ENCODE data around the gene ADRA2B. TPM values are rescaled to one million over a fixed set of nuclear protein-coding genes. Genes with fewer than 3 reads are reported as not detected.

ADRA2B gene
- total RNA-seq, 4 donors from 2014 or later, result 2.1 to 6.0 (median 4.0) TPM

DNA sequence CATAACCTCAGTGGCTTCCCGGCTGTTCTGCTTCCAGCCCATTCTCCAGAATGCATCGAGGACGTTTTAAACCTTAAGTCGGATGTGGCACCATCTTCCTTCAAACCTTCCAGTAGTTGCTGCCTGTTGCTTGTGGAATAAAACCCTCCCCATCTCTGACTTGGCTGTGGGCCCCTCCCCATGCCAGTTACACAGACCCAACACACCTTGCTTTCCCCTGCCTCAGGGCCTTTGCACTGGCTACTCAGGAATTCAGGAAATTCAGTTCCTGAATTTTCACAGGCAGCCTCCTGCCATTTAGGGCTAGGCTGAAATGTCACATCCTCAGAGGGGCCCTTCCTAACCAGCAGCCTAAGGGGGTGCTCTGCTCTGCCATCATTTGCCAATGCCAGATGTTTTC lies 5.0 kb upstream of the ADRA2B start:
- Histone ChIP-seq H3K36me3 (no peaks in the 10 kb centered on the region), H3K4me1 (peaks cover 6 to 11% (median 11%) of the 10 kb centered on the region in 4 donors), H3K4me3 (no peak overlapping the region), H3K9me3 (no peaks in the 10 kb centered on the region), H3K27ac (replicated peaks in 1 of 4) (no peak overlapping the region), H3K27me3 (peaks cover 4 to 71% (median 16%) of the 10 kb centered on the region in 4 donors)
- TF ChIP-seq EP300 (IDR thresholded peaks at IDR 0.05) (no peak), POLR2AphosphoS5 (IDR thresholded peaks at IDR 0.05) (no peak), POLR2A (IDR thresholded peaks at IDR 0.05; ENCODE audit: low read depth) (no peak)
- TF ChIP-seq, protein P1, sequence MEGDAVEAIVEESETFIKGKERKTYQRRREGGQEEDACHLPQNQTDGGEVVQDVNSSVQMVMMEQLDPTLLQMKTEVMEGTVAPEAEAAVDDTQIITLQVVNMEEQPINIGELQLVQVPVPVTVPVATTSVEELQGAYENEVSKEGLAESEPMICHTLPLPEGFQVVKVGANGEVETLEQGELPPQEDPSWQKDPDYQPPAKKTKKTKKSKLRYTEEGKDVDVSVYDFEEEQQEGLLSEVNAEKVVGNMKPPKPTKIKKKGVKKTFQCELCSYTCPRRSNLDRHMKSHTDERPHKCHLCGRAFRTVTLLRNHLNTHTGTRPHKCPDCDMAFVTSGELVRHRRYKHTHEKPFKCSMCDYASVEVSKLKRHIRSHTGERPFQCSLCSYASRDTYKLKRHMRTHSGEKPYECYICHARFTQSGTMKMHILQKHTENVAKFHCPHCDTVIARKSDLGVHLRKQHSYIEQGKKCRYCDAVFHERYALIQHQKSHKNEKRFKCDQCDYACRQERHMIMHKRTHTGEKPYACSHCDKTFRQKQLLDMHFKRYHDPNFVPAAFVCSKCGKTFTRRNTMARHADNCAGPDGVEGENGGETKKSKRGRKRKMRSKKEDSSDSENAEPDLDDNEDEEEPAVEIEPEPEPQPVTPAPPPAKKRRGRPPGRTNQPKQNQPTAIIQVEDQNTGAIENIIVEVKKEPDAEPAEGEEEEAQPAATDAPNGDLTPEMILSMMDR (IDR thresholded peaks at IDR 0.05), result no peak
- intact Hi-C loops (cut with DNase I), result no loop called here
- WGBS, result 91% methylated on average over 4 of the region's 4 CpGs
- no peak for DNase-seq (ENCODE audit: extremely low spot score)

DNA sequence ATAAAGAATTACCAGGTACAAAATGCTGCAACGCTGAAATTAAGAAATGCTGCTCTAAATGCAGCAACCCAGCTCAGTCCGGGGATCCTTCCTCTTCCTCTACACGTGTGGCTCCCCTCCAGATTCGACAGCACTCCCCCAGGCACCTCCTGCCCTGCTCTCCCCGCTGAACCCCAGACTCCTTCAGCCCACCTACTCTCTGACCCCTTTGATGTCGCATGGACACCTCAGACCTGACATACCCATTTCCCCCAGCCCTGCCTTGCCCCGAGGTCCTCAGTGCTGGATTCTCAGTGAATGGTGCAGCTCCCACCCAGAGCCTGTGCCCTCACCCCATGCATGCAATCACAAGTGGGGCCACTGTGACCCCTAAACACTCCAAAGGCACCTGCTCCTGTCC lies 4.6 kb upstream of the ADRA2B start:
- TF ChIP-seq POLR2AphosphoS5 (IDR thresholded peaks at IDR 0.05) (no peak), POLR2A (IDR thresholded peaks at IDR 0.05; ENCODE audit: low read depth) (no peak), EP300 (IDR thresholded peaks at IDR 0.05) (no peak)
- TF ChIP-seq, protein P1 (IDR thresholded peaks at IDR 0.05), result no peak
- no peaks in the 10 kb centered on the region for H3K36me3 ChIP-seq
- H3K9me3 ChIP-seq, result no peaks in the 10 kb centered on the region
- no peak overlapping the region for H3K4me3 ChIP-seq
- peaks cover 8 to 76% (median 20%) of the 10 kb centered on the region in 4 donors for H3K27me3 ChIP-seq
- DNase-seq (ENCODE audit: extremely low spot score), result no peak
- peaks cover 11 to 16% (median 15%) of the 10 kb centered on the region in 4 donors for H3K4me1 ChIP-seq
- intact Hi-C loops (cut with DNase I), result no loop called here
- 54% methylated on average over 7 of the region's 7 CpGs for WGBS
- H3K27ac ChIP-seq (replicated peaks in 1 of 4), result no peak overlapping the region

DNA sequence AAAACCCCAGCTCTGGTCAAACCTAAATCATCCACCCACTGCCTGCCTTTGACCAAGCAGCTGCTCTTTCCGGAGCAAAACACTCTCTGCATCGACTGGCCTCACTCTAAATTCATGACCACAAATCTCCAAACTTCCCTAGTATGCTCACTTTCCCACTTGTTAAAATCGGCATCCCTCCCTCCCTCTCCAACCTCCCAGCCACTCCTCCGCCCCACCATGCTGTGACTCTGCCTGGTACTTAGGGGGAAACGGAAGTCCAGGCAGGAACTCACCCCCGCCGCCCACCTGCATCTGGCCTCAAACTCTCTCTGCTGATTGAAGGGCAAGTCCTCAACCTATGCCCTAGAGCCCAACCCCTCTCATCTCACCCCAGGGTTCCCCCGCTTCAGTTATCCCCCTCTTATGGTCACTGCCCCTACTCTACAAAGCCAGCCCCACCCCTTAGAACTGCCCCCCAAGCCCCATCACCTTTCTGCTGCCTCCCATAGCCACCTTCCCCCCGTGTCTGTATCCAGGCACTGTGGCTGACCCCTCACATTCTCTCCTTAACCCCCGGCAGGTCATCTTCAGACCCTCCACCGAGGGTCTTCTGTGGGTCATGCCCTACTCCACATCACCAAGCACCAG lies 3.8 kb upstream of the ADRA2B start:
- DNase-seq (ENCODE audit: extremely low spot score), result no peak
- Histone ChIP-seq H3K27me3 (peaks cover 8 to 84% (median 27%) of the 10 kb centered on the region in 4 donors), H3K27ac (replicated peaks in 1 of 4) (no peak overlapping the region), H3K4me3 (no peak overlapping the region), H3K36me3 (no peaks in the 10 kb centered on the region), H3K9me3 (no peaks in the 10 kb centered on the region), H3K4me1 (peaks cover 12 to 18% (median 17%) of the 10 kb centered on the region in 4 donors)
- TF ChIP-seq, protein P1 (IDR thresholded peaks at IDR 0.05), result no peak
- TF ChIP-seq POLR2AphosphoS5 (IDR thresholded peaks at IDR 0.05) (no peak), EP300 (IDR thresholded peaks at IDR 0.05) (no peak), POLR2A (IDR thresholded peaks at IDR 0.05; ENCODE audit: low read depth) (no peak)
- intact Hi-C loops (cut with DNase I), result no loop called here
- WGBS, result 45% methylated on average over 11 of the region's 11 CpGs

DNA sequence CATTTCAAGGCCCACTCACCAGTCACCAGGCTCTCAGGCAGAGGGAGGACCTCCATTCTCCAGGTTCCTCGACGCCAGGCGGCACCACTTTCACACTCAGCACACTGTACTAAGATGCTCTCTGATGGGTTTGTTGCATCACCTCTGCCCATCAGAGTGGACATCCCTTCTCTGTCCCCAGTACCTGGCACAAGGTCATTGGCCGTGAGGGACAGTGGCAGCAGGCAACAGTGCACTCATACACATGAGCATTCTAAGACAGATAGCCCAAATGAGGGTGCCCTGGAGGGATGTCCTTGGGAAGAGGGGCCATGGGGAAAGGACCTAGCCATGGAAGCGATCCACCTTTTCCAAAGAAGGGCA lies 3.0 kb upstream of the ADRA2B start:
- no peak for DNase-seq (ENCODE audit: extremely low spot score)
- H3K36me3 ChIP-seq, result no peaks in the 10 kb centered on the region

More for the DNA sequence above, 3.0 kb upstream of the ADRA2B start:
- TF ChIP-seq, protein P1 (IDR thresholded peaks at IDR 0.05), result no peak
- TF ChIP-seq EP300 (IDR thresholded peaks at IDR 0.05) (no peak), POLR2AphosphoS5 (IDR thresholded peaks at IDR 0.05) (no peak), POLR2A (IDR thresholded peaks at IDR 0.05; ENCODE audit: low read depth) (no peak)
- Histone ChIP-seq H3K9me3 (no peaks in the 10 kb centered on the region), H3K4me1 (peaks cover 12 to 18% (median 17%) of the 10 kb centered on the region in 4 donors), H3K27ac (replicated peaks in 1 of 4) (no peak overlapping the region), H3K27me3 (peaks cover 8 to 87% (median 27%) of the 10 kb centered on the region in 4 donors), H3K4me3 (no peak overlapping the region)
- 100% methylated on average over 5 of the region's 5 CpGs for WGBS
- intact Hi-C loops (cut with DNase I), result loop anchor here (5.0 kb wide), 1 partner anchor 127 kb away; the partner anchor contains the start of gene ANKRD36C

Data from esophagus muscularis mucosa (tissue), 4 donors.